HL-60/S4 (cell line): ENCODE results near the gene ITGAV.

Experiments
- in situ Hi-C: fragments of 300-500 bp; cut with MboI; formaldehyde crosslinking; loops from 2 replicates; pipeline ENCODE4 v1.14.3; 2022; ENCODE audit warnings: low sequenced_read_pairs

ITGAV gene

GRCh38 chr2:186611526-186611925, 21.7 kb downstream of the ITGAV start:
- in situ Hi-C loops = no loop called here

GRCh38 chr2:186612026-186612425, 22.2 kb downstream of the ITGAV start:
- in situ Hi-C loops = no loop called here

DNA sequence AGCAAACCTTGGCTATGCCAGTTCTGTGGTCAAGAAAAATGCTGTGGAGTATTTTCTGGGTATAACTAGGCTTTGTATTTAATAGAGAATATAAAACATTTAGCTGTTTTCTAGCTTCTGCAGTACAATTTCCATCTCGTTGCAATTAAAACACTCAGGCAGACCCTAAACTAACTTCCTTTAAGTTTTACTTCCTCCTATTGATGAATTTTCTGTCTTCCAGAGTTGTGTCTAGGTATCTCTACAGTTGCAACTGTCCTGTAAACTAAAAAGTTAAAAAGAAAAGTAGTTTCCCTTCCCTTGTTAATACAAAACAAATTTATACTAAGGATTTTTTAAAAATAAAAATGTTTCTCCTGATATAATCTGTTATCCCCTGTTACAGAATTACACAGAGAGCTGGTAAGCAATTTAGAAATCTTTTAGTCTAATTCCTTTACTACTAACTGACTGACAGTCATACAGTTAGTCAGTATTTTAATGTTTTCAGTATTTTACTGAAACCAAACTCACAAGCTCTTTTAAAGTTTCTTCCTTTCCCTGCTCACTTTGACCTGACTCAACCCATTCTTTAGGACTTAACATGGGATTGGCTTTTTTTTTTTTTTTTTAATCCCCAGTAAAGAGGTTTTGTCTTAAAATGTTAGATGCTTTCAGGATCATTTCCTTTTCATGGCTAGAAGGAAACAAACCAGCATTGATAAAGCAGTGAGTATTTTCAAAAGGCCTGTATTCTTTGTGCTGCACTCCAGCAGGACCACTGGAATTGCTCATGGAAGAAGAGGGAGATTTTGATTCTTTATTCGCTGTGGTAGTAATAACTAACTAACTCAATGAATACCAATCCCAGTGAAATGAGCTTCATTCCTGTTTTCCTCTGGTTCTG, 22.9 kb downstream of the ITGAV start:
- in situ Hi-C loops = no loop called here

DNA sequence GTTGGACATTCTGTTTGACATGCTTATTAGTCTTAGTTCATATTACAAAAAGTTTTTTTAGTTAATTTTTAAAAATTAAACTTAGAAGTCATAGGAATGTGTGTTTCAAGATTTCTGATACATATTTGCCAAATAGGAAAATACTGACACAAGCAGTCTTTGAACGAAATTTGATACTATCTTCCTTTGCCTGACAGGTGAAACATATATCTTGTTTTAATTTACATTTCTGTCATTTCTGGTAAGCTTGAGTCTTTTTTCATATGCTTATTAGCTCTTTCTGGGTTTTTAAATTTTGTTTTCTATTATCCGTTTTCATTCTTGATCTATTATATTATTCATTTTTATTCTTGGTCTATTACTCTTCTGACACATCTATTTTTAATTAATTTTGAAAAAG, 24.5 kb downstream of the ITGAV start:
- in situ Hi-C loops = no loop called here

GRCh38 chr2:186617148-186617547, 27.3 kb downstream of the ITGAV start:
- in situ Hi-C loops = no loop called here

GRCh38 chr2:186617771-186618170, 27.9 kb downstream of the ITGAV start:
- in situ Hi-C loops = no loop called here

DNA sequence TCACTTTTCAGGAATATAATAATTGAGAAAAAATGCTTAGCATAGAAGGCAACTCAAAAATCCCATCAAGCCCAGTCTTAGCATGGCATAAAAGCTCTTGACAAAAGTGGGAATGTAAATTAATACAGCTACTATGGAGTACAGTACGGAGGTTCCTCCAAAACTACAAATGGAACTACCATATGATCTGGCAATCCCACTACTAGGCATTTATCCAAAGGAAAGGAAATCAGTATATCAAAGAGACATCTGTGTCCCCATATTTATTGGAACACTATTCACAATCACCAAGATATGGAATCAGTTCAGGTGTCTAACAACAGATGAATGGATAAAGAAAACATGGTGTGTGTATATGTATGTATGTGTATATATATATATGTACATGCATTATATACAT, 28.8 kb downstream of the ITGAV start:
- in situ Hi-C loops = no loop called here

GRCh38 chr2:186623084-186623483, 33.2 kb downstream of the ITGAV start:
- in situ Hi-C loops = no loop called here

DNA sequence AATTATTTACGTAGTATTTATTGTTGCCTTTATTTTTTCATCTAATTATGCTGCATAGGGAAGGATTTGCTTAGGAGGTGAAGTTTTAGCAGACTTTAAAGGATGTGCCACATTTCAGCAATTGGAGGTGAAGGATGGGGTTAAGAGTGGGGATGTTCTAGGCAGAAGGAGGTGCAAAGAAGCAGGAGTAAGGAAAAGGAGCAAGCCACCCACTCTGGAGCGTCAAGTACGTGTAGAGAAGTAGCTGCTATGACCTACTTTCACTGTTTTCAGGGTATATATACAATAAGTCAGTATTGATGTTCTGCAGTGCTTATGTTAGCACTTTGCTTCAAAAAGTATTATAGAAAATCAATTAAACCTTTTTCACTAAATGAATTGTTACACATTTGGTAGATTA, 34.4 kb downstream of the ITGAV start:
- in situ Hi-C loops = no loop called here

DNA sequence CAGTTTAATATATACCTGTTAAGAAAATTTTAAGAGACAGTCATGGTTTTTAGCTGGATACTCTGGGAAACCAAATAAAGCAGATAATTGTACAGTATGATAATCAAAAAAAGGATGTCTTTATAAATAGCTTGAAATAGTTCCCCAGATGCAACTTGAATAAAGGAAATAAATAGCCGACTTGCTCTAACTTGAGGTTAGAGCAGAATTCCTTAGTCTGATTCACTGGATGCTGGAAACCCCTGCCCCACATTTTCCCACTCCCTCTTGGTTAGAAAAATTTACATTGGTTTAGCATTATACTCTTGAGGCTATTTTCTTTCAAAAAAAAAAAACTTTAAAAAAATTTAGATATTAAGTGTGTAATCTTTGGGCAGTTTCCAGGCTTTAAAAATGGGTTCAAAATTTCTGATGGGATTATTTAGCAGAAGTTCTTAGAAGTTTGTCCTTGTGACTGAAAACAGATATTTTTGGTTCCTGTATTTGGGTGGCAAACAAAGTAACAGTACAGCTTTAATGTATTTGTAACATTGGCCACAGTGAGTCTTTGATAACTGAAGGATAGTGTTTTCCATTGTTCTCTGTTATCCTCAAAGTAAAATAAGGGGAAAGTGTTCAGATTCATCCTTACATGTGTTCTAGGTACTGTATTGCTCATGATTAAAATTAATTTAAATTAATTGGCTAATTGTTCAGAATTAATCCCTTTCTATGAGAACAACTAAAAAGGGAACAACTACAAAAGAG, 39.6 kb downstream of the ITGAV start:
- in situ Hi-C loops = no loop called here

DNA sequence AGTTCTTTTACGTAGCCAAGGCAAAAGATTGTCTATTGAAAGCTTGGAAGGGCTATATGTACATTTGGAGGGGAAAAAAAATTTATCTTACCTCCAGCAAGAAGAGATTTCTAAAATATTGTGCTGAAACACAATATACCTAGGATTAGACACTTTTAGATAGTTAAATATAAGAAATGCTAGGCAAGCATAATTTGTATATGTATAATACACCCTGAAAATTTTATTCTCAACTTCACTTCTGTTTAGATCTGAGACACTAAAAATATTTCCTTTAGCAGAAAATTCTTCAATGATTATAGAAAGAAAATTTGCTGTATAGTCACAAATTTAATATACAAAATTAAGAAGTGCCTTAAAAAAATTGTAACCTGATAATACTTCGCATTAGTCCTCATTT, 42.6 kb downstream of the ITGAV start:
- in situ Hi-C loops = no loop called here

DNA sequence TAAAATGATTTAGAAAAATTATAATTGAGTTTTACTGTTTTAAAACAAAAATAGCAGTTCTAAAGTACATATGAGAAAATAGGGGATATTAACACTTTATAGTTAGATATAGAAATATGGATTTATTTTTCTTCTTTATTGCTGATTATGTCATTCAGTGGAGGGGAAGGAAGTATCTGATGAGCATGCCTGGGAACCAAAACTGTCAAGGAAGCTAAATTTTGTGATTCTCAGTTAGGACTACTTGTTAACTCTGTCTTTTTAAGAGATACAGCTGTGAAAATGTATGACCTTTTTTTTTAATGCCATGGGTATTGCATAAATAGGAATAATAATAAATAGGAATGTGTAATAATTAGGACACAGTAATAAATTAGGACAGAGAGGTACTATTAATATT, 44.8 kb downstream of the ITGAV start:
- in situ Hi-C loops = no loop called here

DNA sequence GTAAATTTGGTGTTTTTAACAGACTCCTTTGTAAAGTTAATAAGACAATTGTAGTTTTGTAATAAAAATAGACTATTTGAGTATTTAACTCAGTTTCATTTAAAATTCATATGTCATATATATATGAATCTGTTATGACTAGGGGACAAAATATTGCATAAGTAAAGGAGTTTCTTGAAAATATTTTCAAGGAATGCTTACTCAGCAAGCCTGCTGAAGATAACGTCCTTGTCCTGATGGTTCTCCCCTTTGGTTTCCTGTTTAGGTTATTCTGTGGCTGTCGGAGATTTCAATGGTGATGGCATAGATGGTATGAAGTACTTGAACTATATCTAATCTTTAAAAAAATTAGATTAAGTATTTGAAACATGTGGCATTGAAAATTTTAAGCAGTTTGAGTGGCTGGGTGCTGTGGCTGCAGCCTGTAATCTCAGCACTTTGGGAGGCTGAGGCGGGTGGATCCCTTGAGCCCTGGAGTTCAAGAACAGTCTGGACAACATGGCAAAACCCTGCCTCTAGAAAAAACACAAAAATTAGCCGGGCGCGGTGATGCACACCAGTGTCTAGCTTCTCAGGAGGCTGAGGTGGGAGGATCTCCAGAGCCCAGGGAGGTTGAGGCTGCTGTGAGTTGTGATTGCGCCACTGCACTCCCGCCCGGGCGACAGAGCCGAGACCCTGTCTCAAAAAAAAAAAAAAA, 47.1 kb downstream of the ITGAV start:
- in situ Hi-C loops = no loop called here

DNA sequence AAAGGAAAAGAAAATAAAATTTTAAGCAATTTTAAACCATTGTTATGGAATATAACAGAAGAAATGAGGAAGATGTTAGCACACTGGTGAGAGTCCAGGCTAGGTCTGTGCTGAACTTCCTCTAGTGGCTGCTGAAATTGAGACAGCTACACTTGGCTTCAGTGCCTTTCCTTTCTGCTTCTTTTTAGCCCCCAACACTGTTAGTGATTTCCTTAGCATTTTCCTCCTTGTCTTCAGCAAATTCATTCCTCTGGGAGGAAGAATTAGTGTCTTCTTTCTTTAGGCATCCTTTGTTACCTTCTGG, 47.6 kb downstream of the ITGAV start:
- in situ Hi-C loops = no loop called here

DNA sequence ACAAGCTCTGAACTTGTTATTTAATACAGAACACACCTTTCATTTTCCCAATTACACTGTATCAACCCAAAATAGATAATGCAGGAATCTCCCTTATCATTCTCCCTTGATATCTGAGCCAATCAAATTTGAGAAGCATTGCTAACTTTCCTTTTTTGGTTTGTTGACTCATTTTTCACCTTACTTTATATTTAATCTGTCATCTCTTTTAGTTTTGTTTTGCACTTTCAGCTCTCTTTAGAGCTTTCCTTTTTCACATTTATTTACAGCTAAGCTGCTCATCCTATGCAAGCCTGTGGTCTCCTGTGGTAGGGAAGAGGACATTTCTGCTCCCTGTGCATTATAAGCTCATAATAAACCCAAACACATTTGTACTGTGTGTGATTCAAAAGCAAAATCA, 50.1 kb downstream of the ITGAV start:
- in situ Hi-C loops = no loop called here

DNA sequence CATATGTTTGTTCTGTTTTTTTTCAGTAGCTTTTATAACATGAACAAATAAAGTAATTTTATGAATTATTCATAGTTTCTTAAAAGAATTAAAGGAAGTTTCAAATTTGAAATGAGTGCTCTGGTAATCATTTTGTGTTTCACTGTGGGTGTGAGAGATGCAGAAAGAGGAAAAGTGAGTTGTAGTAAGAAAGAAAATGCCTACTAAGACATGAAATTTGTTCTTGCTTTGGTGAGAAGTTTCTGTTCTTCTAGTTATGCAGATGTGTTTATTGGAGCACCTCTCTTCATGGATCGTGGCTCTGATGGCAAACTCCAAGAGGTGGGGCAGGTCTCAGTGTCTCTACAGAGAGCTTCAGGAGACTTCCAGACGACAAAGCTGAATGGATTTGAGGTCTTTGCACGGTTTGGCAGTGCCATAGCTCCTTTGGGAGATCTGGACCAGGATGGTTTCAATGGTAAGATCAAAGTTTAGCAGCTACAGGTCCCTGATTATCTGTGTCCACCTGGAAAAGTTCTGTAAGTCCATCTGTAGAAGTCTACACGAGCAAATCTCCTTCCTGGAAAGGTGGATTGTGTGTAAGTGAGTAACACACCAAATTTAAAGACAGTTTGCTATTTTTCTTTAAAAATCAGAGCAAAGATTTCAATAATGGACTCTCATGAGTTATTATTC, 51.4 kb downstream of the ITGAV start:
- in situ Hi-C loops = no loop called here

DNA sequence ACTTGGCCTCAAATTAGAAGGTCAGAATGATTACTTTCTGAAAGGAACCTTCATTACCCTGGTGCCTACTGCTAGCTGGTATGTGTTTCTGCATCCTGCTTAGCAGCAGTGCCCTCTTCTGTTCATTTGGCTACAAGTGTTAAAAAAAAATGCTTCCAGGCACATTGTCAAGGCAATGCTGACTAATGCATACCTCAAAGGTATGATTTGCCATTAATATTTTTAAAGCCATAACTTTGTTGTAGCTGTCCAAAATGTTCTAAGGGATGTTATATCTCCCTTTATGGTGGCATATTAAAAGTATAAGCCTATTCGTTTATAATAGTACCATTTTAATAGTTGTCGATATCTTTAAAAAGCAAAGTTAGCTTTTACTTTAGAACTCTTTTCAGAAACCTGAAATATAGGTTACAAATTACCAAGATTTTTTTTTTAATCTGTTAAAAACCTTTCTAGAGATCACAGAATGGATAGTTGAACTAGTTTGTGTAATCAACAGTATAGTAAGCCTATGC, 52.0 kb downstream of the ITGAV start:
- in situ Hi-C loops = no loop called here

DNA sequence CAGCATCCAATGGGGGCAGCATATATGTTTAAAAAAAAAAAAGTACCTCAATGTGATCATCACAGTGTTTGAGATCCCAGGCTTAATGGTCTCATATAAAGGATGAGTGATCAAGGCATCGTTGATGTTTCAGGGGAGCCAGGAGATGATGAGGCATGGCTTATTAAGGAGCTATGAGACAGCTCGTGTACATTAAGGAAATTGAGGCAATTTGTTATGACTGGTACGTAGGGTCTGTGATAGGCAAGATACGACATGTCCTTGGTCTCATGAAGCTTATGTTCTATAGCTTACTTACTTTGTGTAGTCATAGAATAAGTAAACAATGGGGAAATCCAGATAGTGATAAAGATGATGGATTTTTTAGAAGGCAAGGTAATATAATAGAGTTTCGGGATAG, 54.9 kb downstream of the ITGAV start:
- in situ Hi-C loops = no loop called here

DNA sequence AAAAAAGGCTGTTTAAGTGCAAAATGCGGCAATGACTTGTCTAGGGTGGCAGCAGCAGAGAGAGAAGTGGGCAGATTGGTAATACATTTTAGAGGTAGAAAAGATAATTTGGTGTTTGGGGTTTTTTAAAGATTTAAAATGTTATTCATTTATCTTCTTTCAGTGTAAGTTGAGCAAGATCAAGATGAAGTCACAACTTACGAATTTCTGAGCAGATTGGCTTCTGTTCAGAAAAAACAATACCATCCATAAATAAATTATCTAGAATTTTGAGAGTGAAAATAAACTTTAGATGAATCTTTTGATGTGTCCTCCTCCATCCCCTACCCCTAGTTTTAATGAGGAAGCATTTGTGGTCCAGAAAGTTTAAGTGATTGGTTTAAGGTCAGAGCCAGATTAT, 56.1 kb downstream of the ITGAV start:
- in situ Hi-C loops = no loop called here

- in situ Hi-C loops = no loop called here
These were observed 58.3 kb downstream of the ITGAV start for GRCh38 chr2:186648130-186648529.

DNA sequence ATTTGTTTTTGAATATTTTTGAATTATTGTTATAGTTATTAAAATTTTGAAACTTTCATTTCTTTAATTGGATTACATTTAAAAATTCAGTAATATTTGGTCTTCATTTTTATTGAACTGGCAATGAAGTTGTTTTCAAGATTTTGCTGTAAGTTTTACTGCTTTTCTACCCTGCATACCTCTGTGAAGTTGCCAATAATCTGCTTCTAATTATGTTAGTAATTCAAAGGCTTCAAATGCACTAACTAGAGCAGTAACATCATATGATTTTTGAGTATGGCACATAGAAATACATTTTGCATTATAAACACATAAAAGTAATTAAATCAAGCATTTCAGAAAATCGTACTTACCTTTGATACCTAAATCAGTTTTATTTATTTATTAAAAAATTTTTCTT, 63.7 kb downstream of the ITGAV start:
- in situ Hi-C loops = no loop called here
